Left lobe of liver (tissue), 2 donors: Measurements from ENCODE around the gene IFRD2. TPM values are rescaled to one million over a fixed set of nuclear protein-coding genes. Genes with fewer than 3 reads are reported as not detected.

Experiments used
- ATAC-seq: fragments of 200-7000 bp; cut with Tn5 transposase; one replicate; pipeline ENCODE4 v1.9.1; 2020; ENCODE audit warnings: mild to moderate bottlenecking, moderate library complexity
- DNase-seq: peaks from one replicate; pipeline ENCODE4 v3.0.0-alpha.2; 2020; ENCODE audit warnings: low spot score
- total RNA-seq: library from RNA; stranded (reverse); gene quantifications from one replicate; pipeline ENCODE4 v1.2.1, GENCODE V29; 2021
- donor health status: DM: no; HTN: no; CAD: no; lungs with moderate emphysema.
- donor health status: DM: no; HTN: yes; CAD: no.

IFRD2 gene, protein sequence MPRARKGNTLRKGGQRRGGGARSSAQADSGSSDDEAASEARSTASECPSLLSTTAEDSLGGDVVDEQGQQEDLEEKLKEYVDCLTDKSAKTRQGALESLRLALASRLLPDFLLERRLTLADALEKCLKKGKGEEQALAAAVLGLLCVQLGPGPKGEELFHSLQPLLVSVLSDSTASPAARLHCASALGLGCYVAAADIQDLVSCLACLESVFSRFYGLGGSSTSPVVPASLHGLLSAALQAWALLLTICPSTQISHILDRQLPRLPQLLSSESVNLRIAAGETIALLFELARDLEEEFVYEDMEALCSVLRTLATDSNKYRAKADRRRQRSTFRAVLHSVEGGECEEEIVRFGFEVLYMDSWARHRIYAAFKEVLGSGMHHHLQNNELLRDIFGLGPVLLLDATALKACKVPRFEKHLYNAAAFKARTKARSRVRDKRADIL
- 63.8 TPM for total RNA-seq

- ATAC-seq = peak; percentile 87
- peak; percentile 98 for DNase-seq
Observed at GRCh38 chr3:50292159-50293078, at the start of gene IFRD2. Gene IFRD2 (minus strand): TSS chr3:50292429. CDS start chr3:50292274, 155 bp downstream.

DNA sequence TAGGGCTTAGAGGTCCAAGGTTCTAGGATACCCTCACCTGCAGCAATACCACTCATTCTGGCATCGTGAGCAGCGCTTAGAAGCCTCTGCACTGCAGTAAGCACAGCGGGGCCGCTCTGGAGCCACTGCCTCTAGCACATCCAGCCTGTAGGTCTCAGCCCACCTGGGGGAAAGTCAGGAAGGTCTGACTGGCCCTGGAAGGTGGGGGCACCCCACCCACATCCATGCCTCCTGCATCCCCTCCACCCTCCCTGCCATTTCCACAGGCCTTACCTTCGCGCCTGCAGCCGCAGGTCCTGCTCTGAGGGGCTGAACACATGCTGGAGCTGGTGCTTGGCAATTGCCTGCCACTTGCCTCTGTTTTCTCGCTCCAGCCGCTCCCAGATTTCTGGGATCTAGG, 49.3 kb upstream of the IFRD2 start:
- DNase-seq (no peak), ATAC-seq (no peak)

DNA sequence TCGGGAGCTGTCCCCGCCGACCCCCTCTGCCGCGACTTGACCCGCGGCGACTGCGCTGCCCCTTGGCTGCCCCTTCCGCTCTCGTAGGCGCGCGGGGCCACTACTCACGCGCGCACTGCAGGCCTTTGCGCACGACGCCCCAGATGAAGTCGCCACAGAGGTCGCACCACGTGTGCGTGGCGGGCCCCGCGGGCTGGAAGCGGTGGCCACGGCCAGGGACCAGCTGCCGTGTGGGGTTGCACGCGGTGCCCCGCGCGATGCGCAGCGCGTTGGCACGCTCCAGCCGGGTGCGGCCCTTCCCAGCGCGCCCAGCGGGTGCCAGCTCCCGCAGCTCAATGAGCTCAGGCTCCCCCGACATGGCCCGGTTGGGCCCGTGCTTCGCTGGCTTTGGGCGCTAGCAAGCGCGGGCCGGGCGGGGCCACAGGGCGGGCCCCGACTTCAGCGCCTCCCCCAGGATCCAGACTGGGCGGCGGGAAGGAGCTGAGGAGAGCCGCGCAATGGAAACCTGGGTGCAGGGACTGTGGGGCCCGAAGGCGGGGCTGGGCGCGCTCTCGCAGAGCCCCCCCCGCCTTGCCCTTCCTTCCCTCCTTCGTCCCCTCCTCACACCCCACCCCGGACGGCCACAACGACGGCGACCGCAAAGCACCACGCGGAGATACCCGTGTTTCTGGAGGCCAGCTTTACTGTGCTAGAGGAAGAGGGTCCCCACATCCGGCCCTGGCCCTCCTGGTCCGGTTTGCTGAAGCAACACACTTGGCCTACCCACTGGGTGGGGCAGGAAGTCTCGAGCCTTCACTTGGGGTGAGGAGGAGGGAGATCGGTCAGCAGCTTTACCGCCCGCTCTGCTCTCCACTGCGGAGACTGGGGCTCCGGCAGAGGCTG, 48.5 kb upstream of the IFRD2 start, which contains the start of gene RASSF1:
Gene RASSF1, minus strand, starts transcription at position 389 of the 882 bp plus-strand sequence. Its CDS starts 31 bp downstream, at position 358.
- no peak for DNase-seq
- peak; percentile 2 for ATAC-seq

DNA sequence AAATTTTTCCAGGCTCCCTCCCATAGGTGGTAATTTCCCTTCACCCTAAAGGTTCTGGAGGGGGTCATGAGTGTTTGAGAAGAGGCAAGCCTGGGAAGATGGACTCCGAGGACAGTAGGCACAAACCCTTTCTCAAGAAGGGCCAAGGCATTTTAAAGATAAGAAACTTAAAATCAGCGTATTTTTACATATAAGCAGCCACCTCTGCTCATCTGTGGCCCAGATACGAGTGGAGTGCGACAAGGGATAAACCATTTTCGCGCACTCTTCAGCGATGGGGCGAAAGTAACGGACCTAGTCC, 47.9 kb upstream of the IFRD2 start:
- DNase-seq = no peak
- ATAC-seq = no peak

DNA sequence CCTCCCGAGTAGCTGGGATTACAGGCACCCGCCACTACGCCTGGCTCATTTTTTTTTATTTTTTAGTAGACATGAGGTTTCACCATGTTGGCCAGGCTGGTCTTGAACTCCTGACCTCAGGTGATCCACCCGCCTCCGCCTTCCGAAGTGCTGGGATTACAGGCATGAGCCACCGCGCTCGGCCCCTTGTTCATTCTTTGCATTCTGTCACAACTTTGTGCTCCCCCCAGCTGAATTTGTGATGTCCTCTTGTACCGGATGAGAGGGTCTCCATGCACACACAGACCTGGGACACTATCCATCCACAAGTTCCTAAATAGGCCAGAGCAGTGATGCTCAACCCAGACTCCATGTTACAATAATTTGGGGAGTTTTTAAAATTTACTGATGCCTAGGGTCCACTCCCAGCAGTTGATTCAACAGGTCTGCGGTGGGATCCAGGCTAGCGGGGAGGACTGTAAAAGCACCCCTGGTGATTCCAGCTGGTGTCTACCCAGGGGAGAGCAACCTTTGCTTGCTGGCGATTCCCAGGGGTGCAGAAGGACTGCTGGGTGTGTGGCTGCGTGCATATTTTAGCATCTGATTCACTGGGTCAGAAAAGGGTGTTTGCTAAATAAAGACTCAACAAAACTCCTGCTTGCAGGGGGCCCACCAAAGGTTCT, 47.4 kb upstream of the IFRD2 start:
- ATAC-seq = no peak
- no peak for DNase-seq

GRCh38 chr3:50338965-50339364, 46.7 kb upstream of the IFRD2 start:
- ATAC-seq = no peak
- DNase-seq = no peak

- DNase-seq (peak; percentile 100), ATAC-seq (peak; percentile 88)
Observed at GRCh38 chr3:50337175-50337861, 45.1 kb upstream of the IFRD2 start.

GRCh38 chr3:50336452-50337174, 44.4 kb upstream of the IFRD2 start:
- peak; percentile 0 for ATAC-seq
- DNase-seq = no peak

GRCh38 chr3:50334339-50335075, 42.3 kb upstream of the IFRD2 start:
- DNase-seq (no peak), ATAC-seq (no peak)

DNA sequence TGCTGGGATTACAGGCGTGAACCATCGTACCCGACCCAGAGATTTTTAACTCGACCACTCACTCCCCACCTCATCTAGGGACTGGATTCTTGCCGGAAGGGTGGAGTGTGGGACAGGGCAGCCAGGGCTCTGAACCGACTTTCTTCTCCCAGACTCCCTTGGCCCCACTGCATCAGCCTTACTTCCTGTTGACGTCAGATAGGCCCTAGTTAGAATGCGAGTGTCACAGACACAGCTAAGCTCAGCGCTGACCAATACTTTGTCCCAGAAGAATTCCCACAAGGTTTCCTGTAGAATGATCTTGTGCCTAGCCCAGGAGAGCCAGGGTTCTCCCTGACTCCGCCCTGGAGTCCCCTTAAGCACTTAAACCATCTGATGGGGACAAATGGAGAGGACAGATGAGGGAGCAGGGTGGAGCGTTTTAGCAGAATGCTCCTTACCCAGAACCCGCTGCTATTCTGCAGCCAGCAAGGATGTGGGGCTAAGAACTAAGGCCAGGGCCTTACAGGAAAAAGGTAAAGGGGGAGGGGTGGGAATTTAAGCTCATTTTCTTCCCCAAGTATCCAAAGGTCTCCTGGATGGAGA, 41.6 kb upstream of the IFRD2 start:
- DNase-seq = no peak

GRCh38 chr3:50331364-50331907, 39.2 kb upstream of the IFRD2 start:
- no peak for ATAC-seq
- DNase-seq = no peak

More for the DNA sequence above, 41.6 kb upstream of the IFRD2 start:
- ATAC-seq = no peak

- DNase-seq = no peak
- ATAC-seq = no peak
Observed at GRCh38 chr3:50330330-50330729, 38.1 kb upstream of the IFRD2 start.

- DNase-seq = peak; percentile 97
- peak; percentile 86 for ATAC-seq
Observed at GRCh38 chr3:50327943-50328691, 35.9 kb upstream of the IFRD2 start, which contains the start of gene TUSC2. Gene TUSC2 (minus strand): TSS chr3:50328223. CDS start chr3:50328099, 124 bp downstream.

GRCh38 chr3:50327129-50327528, 34.9 kb upstream of the IFRD2 start:
- DNase-seq (no peak), ATAC-seq (no peak)

DNA sequence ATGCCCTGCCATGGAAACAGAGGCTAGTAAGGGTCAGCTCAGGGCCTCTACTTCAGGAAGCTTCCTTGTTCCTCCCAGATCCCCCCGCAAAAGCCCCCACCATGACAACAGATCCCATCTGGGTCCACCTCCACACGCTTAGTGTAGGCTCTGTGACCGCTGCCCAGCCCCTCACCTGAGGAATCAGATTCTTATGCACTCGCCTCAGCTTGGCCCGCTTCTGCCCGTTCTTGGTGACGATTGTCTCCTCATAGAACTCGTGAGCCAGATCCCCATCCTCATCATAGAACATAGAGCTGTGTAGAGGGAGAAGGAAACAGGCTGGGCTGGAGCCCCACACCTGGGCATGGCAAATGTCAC, 33.9 kb upstream of the IFRD2 start:
- ATAC-seq (no peak), DNase-seq (no peak)

DNA sequence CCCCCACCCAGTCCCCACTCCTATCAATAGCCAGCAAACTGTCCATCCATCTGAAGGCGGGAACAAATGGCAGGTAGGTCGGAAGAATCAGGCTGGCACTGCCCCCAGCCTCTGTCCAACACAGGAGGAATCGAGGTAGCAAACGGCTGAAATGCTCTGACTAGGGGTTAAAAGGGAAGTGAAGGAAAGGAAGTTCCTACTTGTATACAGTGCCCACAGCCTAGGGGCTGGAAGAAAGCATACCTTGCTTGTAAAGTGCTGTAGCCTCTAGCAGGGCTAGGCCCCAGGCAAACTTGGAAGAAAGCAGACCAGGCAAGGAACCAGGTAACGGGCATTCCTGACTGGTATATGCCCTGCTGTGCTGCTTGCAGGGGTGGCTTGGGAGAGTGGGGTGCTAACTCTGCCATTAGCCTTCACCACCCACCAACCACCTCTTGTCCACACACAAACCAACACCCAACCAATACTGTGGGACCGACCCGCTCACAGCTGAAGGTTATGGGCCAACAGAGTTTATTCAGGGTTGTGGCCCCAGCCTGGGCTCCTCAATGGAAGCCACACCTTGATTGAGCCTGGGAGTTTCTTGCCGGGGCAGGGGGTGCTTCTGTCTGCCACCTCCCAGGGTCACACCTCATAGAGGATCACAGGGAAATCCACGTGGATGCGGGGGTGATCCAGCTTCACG, 33.4 kb upstream of the IFRD2 start:
- DNase-seq = no peak
- ATAC-seq = no peak
